HG03558 (cell line): ENCODE data around the gene CLHC1.

Source experiments
- ATAC-seq: cut with Tn5 transposase; IDR thresholded peaks from one replicate; pipeline ENCODE4 v1.9.1; 2021; ENCODE audit warnings: moderate number of reproducible peaks; ENCODE audit not compliant: unreplicated experiment; ENCODE audit errors: extremely low read depth

Gene CLHC1

DNA sequence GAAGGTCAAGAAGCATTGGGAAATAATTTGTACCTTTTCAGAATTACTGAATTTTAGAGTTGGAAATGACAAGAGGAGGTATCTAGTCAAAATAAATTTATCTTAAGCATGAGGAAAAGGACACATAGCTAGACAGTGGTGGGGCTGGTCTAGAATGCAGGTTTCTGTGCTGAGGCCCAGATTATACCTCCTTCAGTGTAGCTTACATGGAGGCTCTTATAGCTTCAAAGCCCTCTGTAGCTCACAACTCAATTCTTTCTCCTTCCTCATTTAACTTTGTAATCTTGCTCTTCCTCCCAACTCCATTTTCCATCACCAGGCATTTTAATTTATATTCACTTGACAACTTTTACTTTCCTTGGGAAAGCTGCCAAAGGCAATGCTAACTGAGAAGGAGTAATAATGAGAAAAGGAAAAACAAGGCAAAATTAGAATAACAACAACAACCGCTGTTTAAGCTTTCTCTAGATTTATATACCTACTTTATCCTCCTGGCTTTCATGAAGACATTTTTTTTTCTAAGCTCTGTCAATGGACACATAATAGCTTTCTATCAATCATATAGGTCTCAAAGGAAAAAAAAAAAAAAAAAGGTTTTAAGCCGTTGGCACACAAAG is 58.5 kb downstream of the CLHC1 start:
- no peak for ATAC-seq

GRCh38 chr2:55169915-55170314 is 62.2 kb downstream of the CLHC1 start:
- no peak for ATAC-seq

DNA sequence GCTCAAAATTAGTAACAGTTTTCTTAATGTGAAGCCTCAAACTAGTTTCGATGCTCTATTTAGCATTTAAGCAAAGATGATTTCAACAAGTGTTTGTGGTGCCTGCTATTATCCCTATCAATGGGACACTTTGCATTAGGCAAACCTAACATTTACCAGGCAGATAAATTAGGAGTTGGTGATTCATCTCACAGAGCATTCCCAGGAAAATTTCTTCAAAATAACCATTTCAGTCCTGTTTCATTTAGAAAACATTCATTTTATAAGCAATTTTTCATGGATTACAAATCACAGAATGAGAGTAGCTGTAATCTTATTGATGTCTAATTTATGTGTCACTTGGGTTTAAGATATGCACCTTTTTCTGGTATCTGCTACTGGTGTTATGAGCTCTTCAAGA is 62.7 kb downstream of the CLHC1 start:
- ATAC-seq, result no peak

GRCh38 chr2:55168221-55169154 is 63.6 kb downstream of the CLHC1 start:
- ATAC-seq, result no peak

- ATAC-seq, result no peak
Measured at GRCh38 chr2:55165626-55166025, 66.5 kb downstream of the CLHC1 start.

DNA sequence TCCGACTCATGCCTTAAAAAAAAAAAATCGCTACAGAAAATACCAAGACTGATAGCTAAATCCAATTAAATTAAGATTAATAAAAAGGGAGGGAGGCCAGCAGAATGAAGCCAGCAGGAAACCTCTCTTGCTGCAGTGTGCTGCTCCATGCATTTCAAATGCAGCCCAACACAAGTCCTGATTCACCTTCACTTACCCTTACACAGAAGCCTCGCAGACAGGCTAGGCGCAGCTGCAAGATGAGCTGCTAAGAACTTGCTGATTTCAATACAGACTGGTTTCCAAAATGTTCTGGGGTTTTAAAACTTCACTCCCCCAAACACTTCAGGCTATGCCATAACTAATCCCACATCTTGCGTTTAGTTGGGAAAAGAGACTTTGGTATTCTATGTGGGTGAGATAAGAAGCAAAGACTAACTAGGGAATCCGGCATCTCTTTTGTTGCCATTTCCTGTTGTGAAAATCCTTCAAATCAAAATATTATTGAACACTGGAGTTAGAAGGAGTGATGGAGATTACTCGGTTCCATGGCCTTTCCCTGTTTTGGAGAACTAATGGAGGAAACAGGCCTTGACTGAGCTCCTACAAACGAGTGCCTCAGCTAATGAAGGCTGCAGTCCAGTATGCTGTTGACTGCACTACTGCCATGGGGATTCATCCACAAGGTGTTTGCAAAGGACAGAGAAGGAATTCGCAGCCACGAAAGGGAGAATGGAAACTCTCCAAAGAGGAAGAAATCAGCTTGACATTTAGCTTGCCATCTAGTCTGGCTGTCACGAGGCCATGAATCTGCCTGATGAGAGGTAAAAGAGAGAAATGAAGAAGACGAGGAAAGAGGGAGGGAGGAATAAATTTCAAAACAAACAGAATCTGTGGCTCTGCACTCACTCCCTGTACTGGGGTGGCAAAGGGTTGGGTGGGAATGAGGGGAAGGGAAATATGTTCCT is 67.3 kb downstream of the CLHC1 start:
- ATAC-seq, result no peak

GRCh38 chr2:55163941-55164390 is 68.1 kb downstream of the CLHC1 start:
- ATAC-seq, result no peak

GRCh38 chr2:55163274-55163721 is 68.8 kb downstream of the CLHC1 start:
- no peak for ATAC-seq

DNA sequence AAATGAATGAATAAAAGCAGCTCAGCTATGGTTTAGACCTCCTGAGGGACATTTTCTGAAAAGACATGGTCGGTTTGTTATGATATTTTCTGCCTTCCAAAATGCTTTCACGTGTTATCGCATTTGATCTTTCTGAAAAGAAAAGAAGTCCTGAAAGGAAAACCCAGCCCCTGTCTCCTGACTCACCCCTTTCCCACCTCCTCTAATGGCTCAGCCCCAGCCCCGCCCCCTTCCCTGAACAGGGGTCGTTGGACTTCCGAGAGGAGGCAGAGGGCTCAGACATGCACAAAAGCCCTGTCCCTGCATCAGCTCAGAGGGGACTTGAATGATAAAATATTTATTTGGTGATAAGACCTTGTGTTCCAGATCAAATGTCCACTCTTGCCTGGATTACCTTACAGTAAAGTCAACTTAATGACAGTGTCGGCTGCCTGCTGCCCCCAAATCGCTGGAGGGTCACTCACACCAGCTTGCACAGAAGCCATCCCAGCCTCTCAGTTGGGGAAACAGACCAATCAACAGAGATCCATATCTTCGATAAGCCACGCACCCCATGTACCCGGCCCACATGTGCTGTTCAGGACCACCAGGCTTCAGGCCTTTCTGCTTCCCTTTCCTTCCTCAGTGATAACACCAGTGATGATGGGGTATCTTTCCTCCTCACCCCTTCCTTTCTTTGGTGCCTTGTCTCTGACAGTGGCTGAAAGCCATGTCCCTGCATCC is 69.6 kb downstream of the CLHC1 start:
- ATAC-seq, result no peak

DNA sequence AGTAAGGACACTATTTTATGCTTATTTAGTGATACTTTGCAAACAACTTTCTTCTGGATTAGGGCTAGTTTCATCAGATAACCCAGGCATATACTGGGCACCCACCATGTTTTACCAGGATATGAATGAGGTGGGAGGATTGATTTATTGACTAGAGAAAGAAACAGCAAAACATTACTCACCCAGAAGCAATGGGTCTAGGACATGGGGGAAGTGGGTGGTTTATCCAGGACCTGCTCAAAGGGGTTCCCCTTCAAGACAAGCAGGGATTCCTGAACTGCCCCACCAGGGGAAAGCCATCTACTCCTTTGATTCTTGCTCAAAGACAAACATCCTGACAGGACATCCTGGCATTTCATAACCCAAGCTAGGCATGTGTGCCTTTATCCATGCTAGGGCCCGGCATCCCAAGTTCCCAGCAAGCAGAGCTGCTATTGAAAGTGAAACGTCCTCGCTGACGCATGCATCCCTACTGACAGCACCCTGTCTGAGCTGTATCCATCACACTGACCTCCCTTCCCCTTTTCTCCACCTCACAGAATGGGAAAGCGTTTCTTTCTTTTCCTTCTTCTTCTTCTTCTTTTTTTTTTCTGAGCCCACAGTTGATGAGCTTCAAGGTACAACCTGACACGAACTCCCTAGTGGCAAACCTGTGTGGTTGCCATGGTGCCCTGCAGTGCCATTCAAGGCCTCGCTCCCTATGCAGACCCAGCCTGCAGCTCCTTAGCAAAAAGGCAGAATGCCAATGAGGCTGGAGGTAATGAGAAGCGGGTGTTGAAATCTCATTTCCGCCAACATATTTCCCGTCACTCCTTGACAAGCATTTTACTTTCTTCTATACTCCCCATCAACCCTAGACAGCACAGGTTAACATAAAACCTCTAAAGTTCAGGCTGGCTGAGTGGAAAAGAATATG is 70.5 kb downstream of the CLHC1 start:
- no peak for ATAC-seq

- no peak for ATAC-seq
Measured at GRCh38 chr2:55160422-55160821, 71.7 kb downstream of the CLHC1 start.

DNA sequence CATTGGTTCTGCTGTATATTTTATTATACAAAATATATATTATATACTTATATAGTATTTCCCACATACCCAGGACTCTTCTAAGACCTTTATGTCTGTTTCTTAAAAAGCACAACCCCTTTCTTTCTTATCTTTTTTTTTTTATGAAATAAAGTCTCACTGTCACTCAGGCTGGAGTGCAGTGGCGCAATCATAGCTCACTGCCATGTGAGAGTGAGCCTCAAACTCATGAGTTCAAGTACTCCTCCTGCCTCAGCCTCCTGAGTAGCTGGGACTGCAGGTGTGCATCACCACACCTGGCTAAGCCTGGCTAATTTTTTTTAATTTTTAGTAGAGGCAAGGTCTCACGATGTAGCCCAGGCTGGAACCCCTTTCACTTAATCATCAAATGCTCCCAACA is 72.3 kb downstream of the CLHC1 start:
- no peak for ATAC-seq

- peak; percentile 79 for ATAC-seq
Measured at GRCh38 chr2:55159037-55159651, 72.9 kb downstream of the CLHC1 start.

DNA sequence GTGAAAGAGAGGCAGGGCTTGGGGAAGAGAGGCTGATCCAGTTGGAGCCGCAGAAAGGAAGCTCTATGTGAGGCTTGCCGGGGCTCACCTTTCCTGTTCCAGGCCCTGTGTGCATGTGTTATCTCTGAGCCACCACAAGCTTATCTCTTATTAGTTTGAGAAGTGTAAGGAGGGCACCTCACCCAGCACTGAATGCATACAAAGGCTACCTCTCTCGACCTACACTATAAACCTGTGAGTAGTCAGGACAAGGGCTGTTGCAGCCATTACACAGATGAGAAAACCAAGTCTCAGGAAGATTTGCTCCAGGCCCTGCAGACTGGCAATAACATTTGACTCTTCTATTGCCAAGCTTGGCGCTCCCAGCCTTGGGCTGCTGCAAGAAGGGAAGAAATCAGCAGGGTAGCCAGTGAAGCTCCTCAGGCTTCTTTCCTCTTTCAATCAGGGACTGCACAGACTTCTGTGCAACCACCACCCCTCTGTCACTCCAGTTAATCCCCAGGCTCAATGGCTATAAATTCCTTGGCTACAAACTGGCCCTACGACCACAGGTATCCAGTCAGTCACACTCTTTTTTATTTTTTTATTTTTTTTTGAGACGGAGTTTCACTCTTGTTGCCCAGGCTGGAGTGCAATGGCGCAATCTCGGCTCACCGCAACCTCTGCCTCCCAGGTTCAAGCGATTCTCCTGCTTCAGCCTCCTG is 73.8 kb downstream of the CLHC1 start:
- no peak for ATAC-seq

GRCh38 chr2:55157474-55157884 is 74.6 kb downstream of the CLHC1 start:
- no peak for ATAC-seq

DNA sequence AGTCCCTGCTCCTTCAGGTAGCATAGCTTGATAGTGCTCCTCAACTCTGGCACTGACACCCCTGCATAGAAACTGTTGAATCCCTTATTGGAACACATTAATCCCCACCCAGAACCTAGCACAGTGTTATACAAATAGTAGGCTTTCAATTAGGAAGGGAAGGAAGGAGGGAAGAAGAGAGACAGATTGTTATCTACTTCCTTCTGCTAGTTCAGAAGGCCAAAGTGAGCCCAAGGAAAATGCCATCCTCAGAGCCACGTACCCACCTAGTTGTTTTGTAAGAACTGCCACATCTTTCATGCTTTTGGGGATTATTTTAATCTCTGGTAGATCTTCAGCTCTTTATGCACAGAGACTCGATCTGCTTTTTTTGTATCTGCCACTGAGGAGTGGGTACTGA is 75.1 kb downstream of the CLHC1 start:
- ATAC-seq, result no peak

DNA sequence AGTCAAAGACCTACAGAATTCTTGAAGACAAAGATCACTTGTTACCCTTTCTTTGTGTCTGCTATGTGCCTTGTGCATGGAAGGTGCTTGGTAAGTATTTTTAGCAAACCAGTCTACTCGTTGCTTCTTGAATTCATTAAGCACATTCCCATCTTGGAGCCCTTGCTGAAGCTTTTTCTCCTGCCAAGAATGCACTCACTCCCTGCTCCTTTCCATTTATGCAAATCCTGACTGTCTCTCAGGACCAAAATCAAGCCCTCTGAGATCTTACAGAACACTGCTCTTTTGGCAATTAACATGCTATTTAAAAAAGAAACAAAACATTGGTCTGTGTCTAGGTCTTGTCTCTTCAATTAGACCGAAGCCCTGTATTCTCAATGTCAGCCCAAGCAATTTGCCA is 75.8 kb downstream of the CLHC1 start:
- no peak for ATAC-seq

DNA sequence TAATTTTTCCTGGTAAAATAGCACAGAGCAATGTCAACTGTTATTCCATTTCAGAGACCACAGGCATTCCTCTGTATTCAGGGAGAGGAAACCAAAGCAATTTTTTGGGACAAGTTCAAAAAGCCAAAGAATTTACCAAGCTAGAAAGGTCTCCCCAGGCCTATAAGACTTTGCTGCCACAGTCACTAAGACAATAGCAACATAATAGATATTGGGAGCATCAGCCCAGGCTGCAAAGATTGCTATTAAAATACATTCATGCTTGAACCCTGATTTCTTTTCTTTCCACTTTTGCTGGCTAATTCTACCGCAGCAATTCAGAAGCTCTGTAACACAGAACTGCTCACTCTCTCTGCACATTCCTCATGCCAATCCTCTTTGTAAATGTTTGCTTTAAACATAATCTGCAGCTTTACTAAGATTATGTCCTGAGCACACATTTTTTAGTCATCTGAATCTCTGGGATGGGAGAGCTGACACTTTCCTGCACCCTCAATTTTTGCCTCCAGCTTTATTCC is 76.3 kb downstream of the CLHC1 start:
- ATAC-seq, result no peak
